HG02840 (cell line): ENCODE measurements around the gene C11orf68.

ENCODE experiments used
- ATAC-seq: cut with Tn5 transposase; IDR thresholded peaks from one replicate; pipeline ENCODE4 v1.9.1; 2021; ENCODE audit warnings: mild to moderate bottlenecking, moderate library complexity, moderate number of reproducible peaks; ENCODE audit not compliant: unreplicated experiment, low FRiP score

Gene C11orf68

GRCh38 chr11:65879617-65880016, 39.2 kb downstream of the C11orf68 start, which contains the start of gene CTSW:
Gene CTSW, plus strand, starts transcription at chr11:65879837. Its CDS starts 18 bp downstream, at chr11:65879855.
- ATAC-seq = no peak

GRCh38 chr11:65873318-65874156, 45.3 kb downstream of the C11orf68 start:
- ATAC-seq = peak; percentile 78

- ATAC-seq = no peak
Measured at GRCh38 chr11:65872586-65873317, 46.1 kb downstream of the C11orf68 start, which contains the start of gene EFEMP2. Gene EFEMP2, minus strand, starts transcription at chr11:65872800. Its CDS starts 446 bp downstream, at chr11:65872354.

- ATAC-seq = no peak
Measured at GRCh38 chr11:65871811-65872548, 46.9 kb downstream of the C11orf68 start.

GRCh38 chr11:65870706-65871681, 47.9 kb downstream of the C11orf68 start:
- ATAC-seq = no peak

GRCh38 chr11:65870307-65870658, 48.6 kb downstream of the C11orf68 start:
- no peak for ATAC-seq

GRCh38 chr11:65869643-65870306, 49.1 kb downstream of the C11orf68 start:
- ATAC-seq = no peak

- ATAC-seq = no peak
Measured at GRCh38 chr11:65868907-65869306, 50.0 kb downstream of the C11orf68 start.

- ATAC-seq = no peak
Measured at GRCh38 chr11:65868076-65868667, 50.7 kb downstream of the C11orf68 start.

- ATAC-seq = no peak
Measured at GRCh38 chr11:65867284-65868071, 51.4 kb downstream of the C11orf68 start.
